K562 (cell line): ENCODE measurements around the gene TGFB2. TPM values are rescaled to one million over a fixed set of nuclear protein-coding genes. Genes with fewer than 3 reads are reported as not detected.

Source experiments
- ATAC-seq: fragments of 200-7000 bp; cut with Tn5 transposase; 3 replicates; pipeline ENCODE4 v1.9.1; 2020; ENCODE audit warnings: moderate library complexity
- BruUV-seq: library from RNA; stranded (reverse); fragments of 400-500 nt; replicated peaks from 2 replicates; lab custom pipeline; 2021; lab: Mats Ljungman, UMichigan
- CTCF ChIA-PET: fragments of 300-600 bp; formaldehyde crosslinking; extraction: SDS; loops from one replicate; lab custom pipeline; 2021; ENCODE audit warnings: low intra/inter-chr PET ratio; lab: Yijun Ruan, JAX
- POLR2A ChIA-PET: fragments of 300-600, 350-650 bp; sonication (Branson Sonifier 250); formaldehyde crosslinking; extraction: SDS; loops from one replicate; lab custom pipeline; 2021; ENCODE audit warnings: antibody characterized with exemption, inconsistent platforms; lab: Yijun Ruan, JAX
- DNase-seq, 4 experiments: peaks; one replicate each; pipeline versions ENCODE4 v3.0.0 to v3.0.0-alpha.2; 2011 to 2018; ENCODE audit warnings: low spot score in 3 of 4, mixed read lengths in 3 of 4; ENCODE audit errors: extremely low read depth in 1 of 4
- FAIRE-seq: peaks from 2 replicates; lab custom pipeline; 2011; peaks lifted over from hg19 to GRCh38; lab: Jason Lieb, UNC
- H2AFZ ChIP-seq: 2 replicates; pipeline ENCODE4 v1.6.0; 2011; ENCODE audit warnings: low read depth, low read length, control low read depth, inconsistent platforms
- H3K27ac ChIP-seq: fragments of 200-600 bp; 3 replicates; pipeline ENCODE4 v1.8.0; 2011; ENCODE audit warnings: low read depth, mild to moderate bottlenecking, control low read depth, inconsistent platforms, low read length, moderate library complexity, mixed read lengths; ENCODE audit errors: extremely low read depth
- H3K27me3 ChIP-seq, 2 experiments: fragments of 300-600 bp in 1 of 2; 2 replicates in 1 of 2; 3 replicates in 1 of 2; pipeline versions ENCODE4 v1.6.0 to v1.8.0; 2011; ENCODE audit warnings: inconsistent platforms in 2 of 2, low read length in 2 of 2, mild to moderate bottlenecking in 1 of 2, mixed read lengths in 1 of 2, moderate library complexity in 1 of 2; ENCODE audit not compliant: control insufficient read depth in 2 of 2, insufficient read depth in 2 of 2
- H3K36me3 ChIP-seq: fragments of 300-600 bp; 3 replicates; pipeline ENCODE4 v1.8.0; 2011; ENCODE audit warnings: mild to moderate bottlenecking, low read length, inconsistent platforms; ENCODE audit not compliant: control insufficient read depth, insufficient read depth
- H3K4me1 ChIP-seq, 2 experiments: fragments of 200-600 bp in 1 of 2; replicated peaks in 1 of 2; 2 replicates in 1 of 2; 3 replicates in 1 of 2; pipeline versions ENCODE4 v1.5.1 to v1.8.0; 2011; ENCODE audit warnings: inconsistent platforms in 2 of 2, low read length in 2 of 2, mild to moderate bottlenecking in 1 of 2, mixed read lengths in 1 of 2, moderate library complexity in 1 of 2; ENCODE audit not compliant: control insufficient read depth in 2 of 2, insufficient read depth in 2 of 2
- H3K4me2 ChIP-seq: 2 replicates; pipeline ENCODE4 v1.6.1; 2011; ENCODE audit warnings: low read length, control low read depth, inconsistent platforms, mixed read lengths; ENCODE audit not compliant: insufficient read depth
- H3K4me3 ChIP-seq: fragments of 200-600 bp; sonication (generic), shearing (Covaris generic); 2 replicates; pipeline ENCODE4 v1.5.1; 2016; ENCODE audit warnings: control low read depth, inconsistent platforms
- H3K79me2 ChIP-seq: fragments of 200-600 bp; 3 replicates; pipeline ENCODE4 v1.8.0; 2011; ENCODE audit warnings: low read length, inconsistent platforms; ENCODE audit not compliant: control insufficient read depth, insufficient read depth
- H3K9ac ChIP-seq, 2 experiments: 2 replicates each; pipeline versions ENCODE4 v1.6.0 to v1.6.1; 2011; ENCODE audit warnings: low read depth in 2 of 2, low read length in 2 of 2, control low read depth in 1 of 2, inconsistent platforms in 1 of 2, mild to moderate bottlenecking in 1 of 2, mixed read lengths in 1 of 2; ENCODE audit not compliant: insufficient read depth in 1 of 2
- H3K9me1 ChIP-seq: one replicate; pipeline ENCODE4 v1.6.0; 2011; ENCODE audit warnings: inconsistent platforms, mild to moderate bottlenecking, low read length, moderate library complexity; ENCODE audit not compliant: control insufficient read depth, insufficient read depth
- H3K9me3 ChIP-seq: replicated peaks from 2 replicates; pipeline ENCODE4 v1.5.1; 2011; ENCODE audit warnings: low read depth, low read length, inconsistent platforms; ENCODE audit not compliant: control insufficient read depth, insufficient read depth
- H4K20me1 ChIP-seq: replicated peaks from 2 replicates; pipeline ENCODE4 v1.6.1; 2011; ENCODE audit warnings: low read length, inconsistent platforms, mixed read lengths; ENCODE audit not compliant: control insufficient read depth, insufficient read depth
- HNRNPUL1 ChIP-seq: fragments of 200-400 bp; formaldehyde crosslinking; IDR thresholded peaks from 2 replicates; pipeline ENCODE4 v1.6.1; 2017; ENCODE audit warnings: low read length
- L3MBTL2 ChIP-seq: fragments of 450-650 bp; IDR thresholded peaks from 2 replicates; pipeline ENCODE4 v1.6.1; 2016; ENCODE audit warnings: mild to moderate bottlenecking, moderate library complexity
- MAFF ChIP-seq: IDR thresholded peaks from 2 replicates; pipeline ENCODE4 v1.6.1; 2012; ENCODE audit warnings: low read length, improper control_type of control experiment
- MYNN ChIP-seq, 2 experiments: sonication (generic); formaldehyde crosslinking in 1 of 2; IDR thresholded peaks; 2 replicates each; pipeline versions ENCODE4 v1.5.0 to v1.6.1; 2016 to 2020; ENCODE audit warnings: antibody characterized with exemption in 1 of 2, missing genetic modification reagents in 1 of 2
- NUFIP1 ChIP-seq: fragments of 450-650 bp; IDR thresholded peaks from 2 replicates; pipeline ENCODE4 v1.6.1; 2018; ENCODE audit not compliant: partially characterized antibody
- RBM17 ChIP-seq: fragments of 200-400 bp; formaldehyde crosslinking; IDR thresholded peaks from 2 replicates; pipeline ENCODE4 v1.6.1; 2017; ENCODE audit warnings: low read depth, mild to moderate bottlenecking, low read length, borderline replicate concordance
- RFX7 ChIP-seq: fragments of 250-450 bp; sonication (Bioruptor Pico); IDR thresholded peaks from 2 replicates; pipeline ENCODE4 v1.5.1; 2021; ENCODE audit warnings: mild to moderate bottlenecking
- ZEB2 ChIP-seq: fragments of 450-650 bp; IDR thresholded peaks from 2 replicates; pipeline ENCODE4 v1.6.1; 2016
- ZNF274 ChIP-seq: IDR thresholded peaks from 2 replicates; pipeline ENCODE4 v1.6.1; 2011; ENCODE audit warnings: low read depth, mild to moderate bottlenecking, low read length, moderate library complexity, borderline replicate concordance
- WGBS: fragments of 100-300 bp; shearing (Covaris generic); methylation state at CpG from one replicate; pipeline ENCODE4 v1.1.6; 2016; ENCODE audit warnings: low coverage, mixed read lengths; ENCODE audit not compliant: insufficient coverage; ENCODE audit errors: missing lambda C conversion rate; 5-methylcytosine and 5-hydroxymethylcytosine counted together
- in situ Hi-C: fragments of 300-500 bp; cut with MboI; formaldehyde crosslinking; loops from 4 replicates; pipeline ENCODE4 v1.15.0; 2018; ENCODE audit warnings: inconsistent platforms, mixed read lengths
- intact Hi-C: fragments of 100-400 bp; cut with micrococcal nuclease; formaldehyde crosslinking; loops from 2 replicates; pipeline ENCODE4 v1.14.2; 2022
- polyA plus RNA-seq, 8 experiments: library from polyadenylated mRNA; depleted of rRNA in 4 of 8; stranded (reverse) in 5 of 8; unstranded in 3 of 8; fragments of >200 nt; fragmentation: Nextera tagmentation in 2 of 8; fragmentation: Illumina TruSeq in 1 of 8; extraction: Ambion mirVana in 2 of 8; extraction: Trizol in 1 of 8; gene quantifications; 2 replicates each; pipeline versions ENCODE4 v1.2.1 to v1.2.3, GENCODE V29; 2011 to 2014; ENCODE audit warnings: inconsistent platforms in 1 of 8, missing spikeins in 1 of 8
- total RNA-seq, 7 experiments: library from RNA; depleted of rRNA in 6 of 7; stranded (reverse); fragments of >200 nt in 6 of 7; fragmentation: Illumina TruSeq in 2 of 7; extraction: Trizol in 2 of 7; gene quantifications; 2 replicates each; pipeline versions ENCODE4 v1.2.1 to v1.2.3, GENCODE V29; 2011 to 2021; ENCODE audit warnings: low replicate concordance in 1 of 7
- TF ChIP-seq, protein P1 (sequence below), 2 experiments: fragments of 450-650 bp; conservative IDR thresholded peaks; 2 replicates each; pipeline ENCODE4 v1.6.1; 2017; ENCODE audit warnings: mild to moderate bottlenecking in 2 of 2, moderate library complexity in 2 of 2
- TF ChIP-seq, protein P2 (sequence below): fragments of 250-450 bp; sonication (Bioruptor Pico); IDR thresholded peaks from 2 replicates; pipeline ENCODE4 v1.4.0; 2020
- TF ChIP-seq, protein P3 (sequence below): fragments of 450-650 bp; formaldehyde crosslinking; IDR thresholded peaks from 2 replicates; pipeline ENCODE4 v1.4.0; 2020; ENCODE audit warnings: mild to moderate bottlenecking, moderate library complexity
- TF ChIP-seq, protein P4 (sequence below): fragments of 450-650 bp; IDR thresholded peaks from 2 replicates; pipeline ENCODE4 v1.6.1; 2016; ENCODE audit warnings: low read depth, mild to moderate bottlenecking, moderate library complexity
- TF ChIP-seq, protein P5 (sequence below): fragments of 450-650 bp; conservative IDR thresholded peaks from 2 replicates; pipeline ENCODE4 v1.6.1; 2016; ENCODE audit warnings: missing genetic modification characterization, low read depth, mild to moderate bottlenecking, control low read depth, missing compliant biosample characterization

The TGFB2 gene
- total and polyA plus RNA-seq, 9 of the 15 experiments (the other 6 are each of a cell fraction or from before 2014, with no cell fraction given): 0.03 to 0.41 (median 0.11) TPM; not detected in 3

DNA sequence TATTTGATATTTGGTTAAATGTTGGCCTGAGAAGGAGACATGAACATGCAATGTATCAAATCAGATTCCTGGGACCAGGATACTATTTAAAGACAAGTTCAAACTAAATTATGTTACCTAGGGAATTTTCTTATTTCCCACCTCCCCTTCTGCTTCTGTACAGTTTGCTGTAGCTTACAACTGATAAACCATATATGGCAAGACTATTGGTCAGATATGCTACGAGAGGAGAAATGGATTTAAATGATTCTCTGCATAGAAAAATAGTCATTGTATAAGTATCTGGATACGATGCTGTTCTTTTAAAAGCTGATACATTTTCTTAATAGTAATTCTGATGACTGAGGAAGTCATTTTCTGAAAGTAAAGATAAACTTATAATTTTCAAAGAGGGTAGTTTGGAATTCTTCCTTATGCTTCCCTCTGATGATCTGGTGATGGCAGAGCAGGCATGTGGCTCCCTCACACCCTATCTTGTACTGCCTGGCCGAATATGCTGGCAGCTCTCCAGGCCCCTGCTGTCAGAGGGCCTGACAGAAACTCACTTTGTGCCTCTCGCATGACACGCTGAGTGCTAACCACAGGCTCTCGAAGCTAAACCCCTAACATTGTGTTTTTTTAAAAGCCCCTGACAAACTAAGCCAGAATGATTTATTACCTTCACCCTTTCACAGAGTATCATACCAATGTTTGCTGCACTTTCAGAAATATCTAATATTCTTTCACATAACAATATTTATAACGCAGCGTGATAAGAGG, 40.7 kb upstream of the TGFB2 start:
- peak; percentile 85 to 98 (median 90) for DNase-seq
- H3K9me1 ChIP-seq: no peaks in the 10 kb centered on the region
- peak; percentile 97 for FAIRE-seq
- peak; percentile 96 for ATAC-seq
- no peaks in the 10 kb centered on the region for H3K9me3 ChIP-seq
- in situ Hi-C loops: no loop called here
- no peaks in the 10 kb centered on the region for H4K20me1 ChIP-seq
- ChIA-PET CTCF (interaction anchor here (0.5 to 0.6 kb wide), 2 partner anchors 1120 to 1254 kb away, joined by 3 to 5 read pairs; no protein-coding TSS in a partner anchor), POLR2A (interaction anchor here (0.5 to 1.9 kb wide), 13 partner anchors 8 to 1811 kb away, joined by 3 to 8 read pairs (median 4); no protein-coding TSS in a partner anchor)
- intact Hi-C loops: loop anchor here (2.0 to 10.0 kb wide), 2 partner anchors 46 to 870 kb away; partner anchors contain the start of gene LYPLAL1
- H3K27me3 ChIP-seq: no peaks in the 10 kb centered on the region
- peak overlapping the region; percentile 63 for H3K27ac ChIP-seq
- peaks cover 13 to 34% of the 10 kb centered on the region in 2 experiments for H3K4me1 ChIP-seq
- peak overlapping the region; percentile 53 for H3K4me2 ChIP-seq
- no TSS peak for BruUV-seq
- H2AFZ ChIP-seq: peak overlapping the region; percentile 20
- H3K79me2 ChIP-seq: peaks cover 77% of the 10 kb centered on the region
- H3K9ac ChIP-seq: peak overlapping the region in 1 of 2 experiments; percentile 42; a peak in 2 of 4 replicates
- under 1% methylated on average over 8 of the region's 8 CpGs for WGBS
- no peak overlapping the region for H3K4me3 ChIP-seq
- peaks cover 63% of the 10 kb centered on the region for H3K36me3 ChIP-seq
- TF ChIP-seq, protein P1, sequence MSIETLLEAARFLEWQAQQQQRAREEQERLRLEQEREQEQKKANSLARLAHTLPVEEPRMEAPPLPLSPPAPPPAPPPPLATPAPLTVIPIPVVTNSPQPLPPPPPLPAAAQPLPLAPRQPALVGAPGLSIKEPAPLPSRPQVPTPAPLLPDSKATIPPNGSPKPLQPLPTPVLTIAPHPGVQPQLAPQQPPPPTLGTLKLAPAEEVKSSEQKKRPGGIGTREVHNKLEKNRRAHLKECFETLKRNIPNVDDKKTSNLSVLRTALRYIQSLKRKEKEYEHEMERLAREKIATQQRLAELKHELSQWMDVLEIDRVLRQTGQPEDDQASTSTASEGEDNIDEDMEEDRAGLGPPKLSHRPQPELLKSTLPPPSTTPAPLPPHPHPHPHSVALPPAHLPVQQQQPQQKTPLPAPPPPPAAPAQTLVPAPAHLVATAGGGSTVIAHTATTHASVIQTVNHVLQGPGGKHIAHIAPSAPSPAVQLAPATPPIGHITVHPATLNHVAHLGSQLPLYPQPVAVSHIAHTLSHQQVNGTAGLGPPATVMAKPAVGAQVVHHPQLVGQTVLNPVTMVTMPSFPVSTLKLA (conservative IDR thresholded peaks at IDR 0.05): peak; percentile 79 to 89
- TF ChIP-seq, protein P2, sequence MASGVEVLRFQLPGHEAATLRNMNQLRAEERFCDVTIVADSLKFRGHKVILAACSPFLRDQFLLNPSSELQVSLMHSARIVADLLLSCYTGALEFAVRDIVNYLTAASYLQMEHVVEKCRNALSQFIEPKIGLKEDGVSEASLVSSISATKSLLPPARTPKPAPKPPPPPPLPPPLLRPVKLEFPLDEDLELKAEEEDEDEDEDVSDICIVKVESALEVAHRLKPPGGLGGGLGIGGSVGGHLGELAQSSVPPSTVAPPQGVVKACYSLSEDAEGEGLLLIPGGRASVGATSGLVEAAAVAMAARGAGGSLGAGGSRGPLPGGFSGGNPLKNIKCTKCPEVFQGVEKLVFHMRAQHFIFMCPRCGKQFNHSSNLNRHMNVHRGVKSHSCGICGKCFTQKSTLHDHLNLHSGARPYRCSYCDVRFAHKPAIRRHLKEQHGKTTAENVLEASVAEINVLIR (CRISPR knock-in tag): peak; percentile 37; the same call in 1 of the 2 replicates
- TF ChIP-seq, protein P3, sequence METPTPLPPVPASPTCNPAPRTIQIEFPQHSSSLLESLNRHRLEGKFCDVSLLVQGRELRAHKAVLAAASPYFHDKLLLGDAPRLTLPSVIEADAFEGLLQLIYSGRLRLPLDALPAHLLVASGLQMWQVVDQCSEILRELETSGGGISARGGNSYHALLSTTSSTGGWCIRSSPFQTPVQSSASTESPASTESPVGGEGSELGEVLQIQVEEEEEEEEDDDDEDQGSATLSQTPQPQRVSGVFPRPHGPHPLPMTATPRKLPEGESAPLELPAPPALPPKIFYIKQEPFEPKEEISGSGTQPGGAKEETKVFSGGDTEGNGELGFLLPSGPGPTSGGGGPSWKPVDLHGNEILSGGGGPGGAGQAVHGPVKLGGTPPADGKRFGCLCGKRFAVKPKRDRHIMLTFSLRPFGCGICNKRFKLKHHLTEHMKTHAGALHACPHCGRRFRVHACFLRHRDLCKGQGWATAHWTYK (CRISPR knock-in tag): no peak
- TF ChIP-seq NUFIP1 (no peak), RFX7 (no peak), ZEB2 (no peak; the same call in 1 of the 2 replicates), MAFF (no peak), RBM17 (no peak), HNRNPUL1 (no peak), ZNF274 (no peak), MYNN (IDR thresholded peaks at IDR 0.05) (peak; percentile 79; the same call in 1 of the 2 replicates), MYNN (CRISPR knock-in tag; IDR thresholded peaks at IDR 0.05) (no peak), L3MBTL2 (peak; percentile 98)
- TF ChIP-seq, protein P4, sequence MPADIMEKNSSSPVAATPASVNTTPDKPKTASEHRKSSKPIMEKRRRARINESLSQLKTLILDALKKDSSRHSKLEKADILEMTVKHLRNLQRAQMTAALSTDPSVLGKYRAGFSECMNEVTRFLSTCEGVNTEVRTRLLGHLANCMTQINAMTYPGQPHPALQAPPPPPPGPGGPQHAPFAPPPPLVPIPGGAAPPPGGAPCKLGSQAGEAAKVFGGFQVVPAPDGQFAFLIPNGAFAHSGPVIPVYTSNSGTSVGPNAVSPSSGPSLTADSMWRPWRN: peak; percentile 22; the same call in 1 of the 2 replicates
- TF ChIP-seq, protein P5, sequence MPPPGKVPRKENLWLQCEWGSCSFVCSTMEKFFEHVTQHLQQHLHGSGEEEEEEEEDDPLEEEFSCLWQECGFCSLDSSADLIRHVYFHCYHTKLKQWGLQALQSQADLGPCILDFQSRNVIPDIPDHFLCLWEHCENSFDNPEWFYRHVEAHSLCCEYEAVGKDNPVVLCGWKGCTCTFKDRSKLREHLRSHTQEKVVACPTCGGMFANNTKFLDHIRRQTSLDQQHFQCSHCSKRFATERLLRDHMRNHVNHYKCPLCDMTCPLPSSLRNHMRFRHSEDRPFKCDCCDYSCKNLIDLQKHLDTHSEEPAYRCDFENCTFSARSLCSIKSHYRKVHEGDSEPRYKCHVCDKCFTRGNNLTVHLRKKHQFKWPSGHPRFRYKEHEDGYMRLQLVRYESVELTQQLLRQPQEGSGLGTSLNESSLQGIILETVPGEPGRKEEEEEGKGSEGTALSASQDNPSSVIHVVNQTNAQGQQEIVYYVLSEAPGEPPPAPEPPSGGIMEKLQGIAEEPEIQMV (tag): no peak
